SK-N-SH (cell line): ENCODE results near the gene KANK3. TPM values are rescaled to one million over a fixed set of nuclear protein-coding genes. Genes with fewer than 3 reads are reported as not detected.

Experiments used
- CTCF ChIA-PET: fragments of 300-600, 350-600 bp; formaldehyde crosslinking; extraction: SDS; loops from one replicate; lab custom pipeline; 2021; lab: Yijun Ruan, JAX
- POLR2A ChIA-PET: fragments of 350-600 bp; sonication (Branson Sonifier 250); formaldehyde crosslinking; extraction: SDS; loops from one replicate; lab custom pipeline; 2020; ENCODE audit warnings: antibody characterized with exemption, inconsistent platforms; lab: Yijun Ruan, JAX
- DNase-seq: peaks from one replicate; pipeline ENCODE4 v3.0.0; 2012
- H2AFZ ChIP-seq: fragments of 200-600 bp; sonication (generic); 2 replicates; pipeline ENCODE4 v1.8.1; 2016; ENCODE audit warnings: antibody characterized with exemption, mild to moderate bottlenecking, low read depth
- H3F3A ChIP-seq: fragments of 200-600 bp; sonication (generic); replicated peaks from 2 replicates; pipeline ENCODE3; 2016; ENCODE audit warnings: antibody characterized with exemption, mild to moderate bottlenecking; ENCODE audit not compliant: insufficient read depth
- H3K27ac ChIP-seq, 2 experiments: fragments of 200-500 bp in 1 of 2; fragments of 200-600 bp in 1 of 2; sonication (Bioruptor generic) in 1 of 2; sonication (generic), shearing (Covaris generic) in 1 of 2; 2 replicates each; pipeline versions ENCODE4 v1.5.1 to v1.6.1; 2014 to 2016; ENCODE audit warnings: low read depth in 2 of 2, inconsistent platforms in 1 of 2, low read length in 1 of 2, mild to moderate bottlenecking in 1 of 2, mixed read lengths in 1 of 2
- H3K27me3 ChIP-seq: fragments of 200-600 bp; sonication (generic), shearing (Covaris generic); 2 replicates; pipeline ENCODE4 v1.6.1; 2016; ENCODE audit warnings: mixed run types; ENCODE audit not compliant: insufficient read depth
- H3K36me3 ChIP-seq, 2 experiments: fragments of 200-500 bp in 1 of 2; fragments of 200-600 bp in 1 of 2; sonication (Bioruptor generic) in 1 of 2; sonication (generic) in 1 of 2; replicated peaks in 1 of 2; 2 replicates each; pipeline versions ENCODE3 to v1.5.1; 2014 to 2016; ENCODE audit warnings: low read length in 1 of 2, mild to moderate bottlenecking in 1 of 2; ENCODE audit not compliant: insufficient read depth in 2 of 2, control insufficient read depth in 1 of 2
- H3K4me1 ChIP-seq, 2 experiments: fragments of 200-500 bp in 1 of 2; fragments of 200-600 bp in 1 of 2; sonication (Bioruptor generic) in 1 of 2; sonication (generic), shearing (Covaris generic) in 1 of 2; 2 replicates each; pipeline versions ENCODE4 v1.5.1 to v1.6.1; 2014 to 2016; ENCODE audit warnings: low read depth in 1 of 2, low read length in 1 of 2, mixed run types in 1 of 2; ENCODE audit not compliant: insufficient read depth in 2 of 2, control insufficient read depth in 1 of 2
- H3K4me2 ChIP-seq: fragments of 200-600 bp; sonication (generic), shearing (Covaris generic); 2 replicates; pipeline ENCODE4 v1.6.1; 2017; ENCODE audit warnings: mixed run types
- H3K4me3 ChIP-seq, 2 experiments: fragments of 200-500 bp in 1 of 2; fragments of 200-600 bp in 1 of 2; sonication (Bioruptor generic) in 1 of 2; sonication (generic), shearing (Covaris generic) in 1 of 2; 2 replicates each; pipeline versions ENCODE4 v1.5.1 to v1.8.1; 2014 to 2016; ENCODE audit warnings: low read depth in 2 of 2, inconsistent platforms in 1 of 2, low read length in 1 of 2, mild to moderate bottlenecking in 1 of 2, mixed read lengths in 1 of 2, moderate library complexity in 1 of 2
- H3K79me2 ChIP-seq: fragments of 200-600 bp; sonication (generic); 2 replicates; pipeline ENCODE4 v1.8.1; 2017; ENCODE audit warnings: mild to moderate bottlenecking; ENCODE audit not compliant: insufficient read depth
- H3K9ac ChIP-seq: fragments of 200-600 bp; sonication (generic); 2 replicates; pipeline ENCODE4 v1.6.1; 2017; ENCODE audit warnings: mixed run types
- H3K9me2 ChIP-seq: fragments of 200-600 bp; sonication (generic); 2 replicates; pipeline ENCODE4 v1.6.1; 2017; ENCODE audit warnings: mixed run types
- H3K9me3 ChIP-seq: fragments of 200-600 bp; sonication (generic); 2 replicates; pipeline ENCODE4 v1.6.1; 2017; ENCODE audit warnings: mixed run types, mild to moderate bottlenecking, moderate library complexity
- H4K20me1 ChIP-seq: fragments of 200-600 bp; sonication (generic); 2 replicates; pipeline ENCODE4 v1.6.1; 2017; ENCODE audit warnings: mild to moderate bottlenecking, mixed run types; ENCODE audit not compliant: insufficient read depth
- CHD2 ChIP-seq: fragments of 150-350 bp; IDR thresholded peaks from 2 replicates; pipeline ENCODE4 v1.6.1; 2018; ENCODE audit warnings: low read length; ENCODE audit not compliant: partially characterized antibody
- CTCF ChIP-seq: fragments of 200-600 bp; sonication (generic); IDR thresholded peaks from 2 replicates; pipeline ENCODE4 v1.6.1; 2017; ENCODE audit warnings: antibody characterized with exemption, mild to moderate bottlenecking, moderate library complexity
- ELF1 ChIP-seq: IDR thresholded peaks from 2 replicates; pipeline ENCODE4 v1.4.0; 2012
- EP300 ChIP-seq, 2 experiments: IDR thresholded peaks; 2 replicates each; pipeline versions ENCODE4 v1.4.0 to v1.6.1; 2012; ENCODE audit warnings: borderline replicate concordance in 1 of 2, low read depth in 1 of 2, low read length in 1 of 2
- FOXJ3 ChIP-seq: sonication (generic); formaldehyde crosslinking; IDR thresholded peaks from 2 replicates; pipeline ENCODE4 v1.5.1; 2020; ENCODE audit warnings: mild to moderate bottlenecking, missing genetic modification reagents
- FOXM1 ChIP-seq: IDR thresholded peaks from 2 replicates; pipeline ENCODE4 v1.4.0; 2012; ENCODE audit warnings: low read depth, mild to moderate bottlenecking
- GABPA ChIP-seq: IDR thresholded peaks from 2 replicates; pipeline ENCODE4 v1.4.0; 2012; ENCODE audit warnings: low read depth, mild to moderate bottlenecking
- GATA2 ChIP-seq: sonication (generic); formaldehyde crosslinking; IDR thresholded peaks from 2 replicates; pipeline ENCODE4 v1.5.0; 2020; ENCODE audit warnings: mild to moderate bottlenecking, missing genetic modification reagents
- IRF3 ChIP-seq: fragments of 150-350 bp; IDR thresholded peaks from 2 replicates; pipeline ENCODE4 v1.6.1; 2016; ENCODE audit warnings: mild to moderate bottlenecking, low read depth, low read length
- JUND ChIP-seq: IDR thresholded peaks from 2 replicates; pipeline ENCODE4 v1.4.0; 2012
- MAX ChIP-seq: IDR thresholded peaks from 2 replicates; pipeline ENCODE4 v1.4.0; 2012; ENCODE audit warnings: low read depth
- NFIC ChIP-seq: IDR thresholded peaks from 2 replicates; pipeline ENCODE4 v1.4.0; 2012; ENCODE audit warnings: borderline replicate concordance
- NRF1 ChIP-seq: IDR thresholded peaks from 2 replicates; pipeline ENCODE4 v1.6.1; 2012; ENCODE audit warnings: low read depth, mild to moderate bottlenecking, low read length
- POLR2AphosphoS5 ChIP-seq: IDR thresholded peaks from 2 replicates; pipeline ENCODE4 v1.6.1; 2012; ENCODE audit warnings: low read depth, low read length
- RCOR1 ChIP-seq: fragments of 150-350 bp; IDR thresholded peaks from 2 replicates; pipeline ENCODE4 v1.6.1; 2017; ENCODE audit warnings: antibody characterized with exemption, low read length
- TAF1 ChIP-seq: IDR thresholded peaks from 2 replicates; pipeline ENCODE4 v1.6.1; 2012; ENCODE audit warnings: low read depth, mild to moderate bottlenecking, low read length, moderate library complexity, borderline replicate concordance
- TEAD4 ChIP-seq: IDR thresholded peaks from 2 replicates; pipeline ENCODE4 v1.4.0; 2012; ENCODE audit warnings: mild to moderate bottlenecking, borderline replicate concordance; ENCODE audit not compliant: insufficient read depth
- YY1 ChIP-seq: IDR thresholded peaks from 2 replicates; pipeline ENCODE4 v1.4.0; 2012; ENCODE audit warnings: low read depth, mild to moderate bottlenecking
- WGBS: methylation state at CpG from one replicate; pipeline ENCODE4 v1.1.6; 2017; ENCODE audit warnings: low lambda C conversion rate; 5-methylcytosine and 5-hydroxymethylcytosine counted together
- polyA plus RNA-seq, 3 experiments: library from polyadenylated mRNA; depleted of rRNA; stranded (reverse); fragments of >200 nt; gene quantifications; 2 replicates each; pipeline ENCODE4 v1.2.3, GENCODE V29; 2012

Gene KANK3
- polyA plus RNA-seq, 1 of the 3 experiments (the other 2 are of a cell fraction): 0.51 TPM

GRCh38 chr19:8363803-8364771 lies 21.0 kb upstream of the KANK3 start, which contains the start of gene ANGPTL4:
TSS of gene ANGPTL4 (plus strand) at chr19:8364155. CDS start at chr19:8364322, 167 bp downstream.
- no peaks in the 10 kb centered on the region for H3K27me3 ChIP-seq
- H3F3A ChIP-seq: peaks cover 21% of the 10 kb centered on the region
- peaks cover 30 to 39% of the 10 kb centered on the region in 2 experiments; a peak in 3 of 4 replicates for H3K4me1 ChIP-seq
- no peaks in the 10 kb centered on the region for H3K9me2 ChIP-seq
- peak; percentile 86 for DNase-seq
- H3K4me3 ChIP-seq: peak within 1 kb of the TSS; percentile 53 to 84
- peak within 1 kb of the TSS; percentile 97 for H3K4me2 ChIP-seq
- no peaks in the 10 kb centered on the region for H4K20me1 ChIP-seq
- peak within 1 kb of the TSS; percentile 69 for H3K9ac ChIP-seq
- H3K79me2 ChIP-seq: peaks cover 9% of the 10 kb centered on the region; the same call in 1 of the 2 replicates
- ChIA-PET POLR2A (interaction anchor here (1.3 to 1.9 kb wide), 2 partner anchors 12 to 43 kb away, joined by 4 read pairs; partner anchors contain the start of genes NDUFA7 and RPS28), CTCF (interaction anchor here (0.6 to 5.0 kb wide), 9 partner anchors 10 to 1737 kb away, joined by 3 to 51 read pairs (median 6); no protein-coding TSS in a partner anchor)
- no peaks in the 10 kb centered on the region for H3K9me3 ChIP-seq
- peak within 1 kb of the TSS; percentile 48 to 79; a peak in 3 of 4 replicates for H3K27ac ChIP-seq
- H3K36me3 ChIP-seq: peaks cover 0 to 2% of the 10 kb centered on the region in 2 experiments
- peak within 1 kb of the TSS; percentile 75; the same call in 1 of the 2 replicates for H2AFZ ChIP-seq
- WGBS: 2% methylated on average over 41 of the region's 81 CpGs
- TF ChIP-seq CHD2 (peak; percentile 41), MAX (peak; percentile 59; the same call in 1 of the 2 replicates), ELF1 (no peak), CTCF (peak; percentile 47), NRF1 (no peak), POLR2AphosphoS5 (peak; percentile 96)

- no peaks in the 10 kb centered on the region for H4K20me1 ChIP-seq
- no peaks in the 10 kb centered on the region for H3K9me2 ChIP-seq
- peaks cover 9% of the 10 kb centered on the region; the same call in 1 of the 2 replicates for H3K79me2 ChIP-seq
- peak overlapping the region; percentile 27; the same call in 1 of the 2 replicates for H3K9ac ChIP-seq
- WGBS: 45% methylated on average over 12 of the region's 12 CpGs
- H3K4me2 ChIP-seq: peak overlapping the region; percentile 67
- ChIA-PET CTCF (interaction anchor here (0.9 to 2.4 kb wide), 9 partner anchors 9 to 144 kb away, joined by 3 to 22 read pairs (median 3); partner anchors contain the start of gene MARCHF2), POLR2A (interaction anchor here (1.0 kb wide), 1 partner anchor 82 kb away, joined by 4 read pairs; the partner anchor contains the start of gene HNRNPM)
- peak overlapping the region; percentile 67 to 85 for H3K27ac ChIP-seq
- no peak overlapping the region for H2AFZ ChIP-seq
- peaks cover 20 to 30% of the 10 kb centered on the region in 2 experiments; a peak in 3 of 4 replicates for H3K4me1 ChIP-seq
- no peaks in the 10 kb centered on the region for H3K36me3 ChIP-seq
- H3F3A ChIP-seq: peaks cover 23% of the 10 kb centered on the region
- 0 out of 4 replicates have a peak overlapping the region, but pooled peaks of 1 of the 2 experiments have one; percentile 15 for H3K4me3 ChIP-seq
- peak; percentile 84 for DNase-seq
- H3K9me3 ChIP-seq: no peaks in the 10 kb centered on the region
- H3K27me3 ChIP-seq: no peaks in the 10 kb centered on the region
- TF ChIP-seq JUND: peak; percentile 90; the same call in 1 of the 2 replicates
- peak; percentile 100 for TF ChIP-seq NFIC
- no peak for TF ChIP-seq GATA2 (CRISPR knock-in tag)
- no peak for TF ChIP-seq FOXJ3
- peak; percentile 33; the same call in 1 of the 2 replicates for TF ChIP-seq GABPA
- peak; percentile 88; the same call in 1 of the 2 replicates for TF ChIP-seq POLR2AphosphoS5
- TF ChIP-seq EP300 (IDR thresholded peaks at IDR 0.05; ENCODE audit: borderline replicate concordance in 1 of 2, low read depth in 1 of 2, low read length in 1 of 2): peak; percentile 58 to 79; a peak in 3 of 4 replicates
- 0 out of 2 replicates have a peak, but pooled peaks have one; percentile 43 for TF ChIP-seq RCOR1
- no peak for TF ChIP-seq TAF1
- TF ChIP-seq IRF3: no peak
- TF ChIP-seq YY1: no peak
- TF ChIP-seq FOXM1: no peak
- no peak for TF ChIP-seq NRF1
- TF ChIP-seq TEAD4: peak; percentile 84
- peak; percentile 64 for TF ChIP-seq ELF1
Observed at GRCh38 chr19:8361921-8362793, 19.1 kb upstream of the KANK3 start.
